ENCODE results near the gene SLC48A1. TPM values are rescaled to one million over a fixed set of nuclear protein-coding genes. Genes with fewer than 3 reads are reported as not detected.

Gene SLC48A1
- total and polyA plus RNA-seq, 12 donors, result 12.6 to 31.9 (median 22.1) TPM

DNA sequence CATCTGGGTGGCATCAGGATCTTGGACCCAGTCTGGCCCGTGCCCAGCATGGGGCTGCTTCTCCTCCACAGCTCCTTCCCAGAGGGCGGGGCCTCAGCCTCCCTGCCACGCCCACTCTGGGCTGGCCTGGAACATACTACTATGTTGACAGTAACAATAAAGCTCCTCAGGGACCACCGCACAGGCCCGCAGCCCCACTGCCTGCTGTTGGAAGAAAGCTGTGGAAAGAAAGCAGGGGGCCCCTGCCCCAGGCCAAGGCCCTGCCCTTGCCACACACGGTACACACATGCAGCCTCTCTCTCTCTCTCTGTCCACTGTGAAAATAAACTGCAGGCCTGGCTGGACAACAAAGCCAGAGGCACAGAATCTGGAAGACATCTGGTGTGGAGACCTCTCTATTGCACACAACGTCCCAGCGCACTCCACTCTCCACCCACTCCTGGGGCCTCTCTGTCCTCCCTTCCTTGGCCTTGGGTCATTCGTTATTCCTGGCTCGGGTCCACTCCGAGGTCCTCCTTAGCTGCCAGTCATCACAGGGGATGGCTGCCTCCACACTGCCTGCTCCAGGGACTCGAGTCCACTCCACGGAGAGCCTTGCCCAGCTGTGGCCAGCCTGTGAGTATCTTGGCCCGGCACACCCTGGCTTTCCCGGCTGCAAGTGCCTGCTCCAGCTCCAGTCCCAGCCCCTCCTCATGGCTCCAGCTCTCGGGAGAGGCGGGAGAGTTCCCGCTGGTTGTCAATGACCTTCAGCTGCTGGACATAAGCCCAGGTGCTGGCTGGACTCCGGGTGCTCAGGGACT lies 36.0 kb upstream of the SLC48A1 start:
- peaks cover 0 to 16% (median 0%) of the 10 kb centered on the region in 9 donors for H3K36me3 ChIP-seq
- H3K4me1 ChIP-seq, result peaks cover 47 to 94% (median 84%) of the 10 kb centered on the region in 9 donors
- DNase-seq (peak; percentile 90 to 91), ATAC-seq (peak; percentile 77 to 89 (median 82))
- H3K9me3 ChIP-seq, result no peaks in the 10 kb centered on the region
- WGBS, 2 donors, result 13% methylated on average over 19 of the region's 19 CpGs
- intact Hi-C loops (cut with DNase I), result loop anchor here in 4 of 10 donors (1.0 to 2.0 kb wide), 5 partner anchors 16 to 20 kb away; no protein-coding TSS in a partner anchor
- peak overlapping the region; percentile 76 to 93 (median 86) for H3K27ac ChIP-seq
- TF ChIP-seq, protein P1, sequence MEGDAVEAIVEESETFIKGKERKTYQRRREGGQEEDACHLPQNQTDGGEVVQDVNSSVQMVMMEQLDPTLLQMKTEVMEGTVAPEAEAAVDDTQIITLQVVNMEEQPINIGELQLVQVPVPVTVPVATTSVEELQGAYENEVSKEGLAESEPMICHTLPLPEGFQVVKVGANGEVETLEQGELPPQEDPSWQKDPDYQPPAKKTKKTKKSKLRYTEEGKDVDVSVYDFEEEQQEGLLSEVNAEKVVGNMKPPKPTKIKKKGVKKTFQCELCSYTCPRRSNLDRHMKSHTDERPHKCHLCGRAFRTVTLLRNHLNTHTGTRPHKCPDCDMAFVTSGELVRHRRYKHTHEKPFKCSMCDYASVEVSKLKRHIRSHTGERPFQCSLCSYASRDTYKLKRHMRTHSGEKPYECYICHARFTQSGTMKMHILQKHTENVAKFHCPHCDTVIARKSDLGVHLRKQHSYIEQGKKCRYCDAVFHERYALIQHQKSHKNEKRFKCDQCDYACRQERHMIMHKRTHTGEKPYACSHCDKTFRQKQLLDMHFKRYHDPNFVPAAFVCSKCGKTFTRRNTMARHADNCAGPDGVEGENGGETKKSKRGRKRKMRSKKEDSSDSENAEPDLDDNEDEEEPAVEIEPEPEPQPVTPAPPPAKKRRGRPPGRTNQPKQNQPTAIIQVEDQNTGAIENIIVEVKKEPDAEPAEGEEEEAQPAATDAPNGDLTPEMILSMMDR (IDR thresholded peaks at IDR 0.05), result no peak
- peak overlapping the region in 5 of 10 donors; percentile 1 to 18 (median 8) for H3K4me3 ChIP-seq
- H3K27me3 ChIP-seq, result no peaks in the 10 kb centered on the region

DNA sequence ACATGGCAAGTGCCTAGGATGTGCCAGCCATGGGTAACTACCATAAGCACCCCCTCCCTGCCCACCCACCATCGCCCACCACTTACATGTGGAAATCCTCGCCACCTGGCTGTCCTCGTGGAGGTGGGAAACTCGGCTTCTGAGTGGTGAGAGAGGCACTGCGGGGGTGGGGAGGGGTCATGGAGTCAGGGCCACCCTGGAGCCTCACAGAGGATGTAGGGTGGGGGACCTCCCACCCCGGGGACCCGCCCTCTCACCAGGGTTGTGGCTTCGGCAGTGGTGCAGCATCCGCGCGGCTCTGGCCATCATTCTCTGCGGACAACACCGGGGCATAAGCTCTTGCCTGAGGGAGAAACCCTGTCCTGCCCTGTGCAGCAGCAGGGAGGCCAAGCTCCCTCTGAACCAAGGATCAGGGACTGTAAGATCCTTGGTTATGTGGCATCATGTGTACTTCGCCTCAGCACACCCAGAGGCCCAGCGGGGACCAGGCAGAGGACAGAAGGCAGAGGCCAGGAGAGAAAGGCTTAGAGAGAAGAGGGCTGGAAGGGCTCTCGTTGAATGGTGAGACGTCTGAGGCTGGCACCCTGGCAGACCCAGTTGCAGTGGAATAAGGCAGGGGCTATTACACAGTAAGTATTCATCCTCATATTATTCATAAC lies 35.0 kb upstream of the SLC48A1 start:
- DNase-seq, result peak in 1 of 2 donors; percentile 40
- WGBS, 2 donors, result 74 to 75% methylated on average over 17 of the region's 17 CpGs
- Histone ChIP-seq H3K4me1 (peaks cover 47 to 93% (median 80%) of the 10 kb centered on the region in 9 donors), H3K9me3 (no peaks in the 10 kb centered on the region), H3K27ac (peak overlapping the region; percentile 76 to 93 (median 86)), H3K36me3 (peaks cover 0 to 16% (median 0%) of the 10 kb centered on the region in 9 donors), H3K4me3 (no peak overlapping the region), H3K27me3 (no peaks in the 10 kb centered on the region)
- ATAC-seq, result no peak
- intact Hi-C loops (cut with DNase I), result loop anchor here in 4 of 10 donors (1.0 to 2.0 kb wide), 5 partner anchors 15 to 21 kb away; no protein-coding TSS in a partner anchor
- TF ChIP-seq, protein P1 (IDR thresholded peaks at IDR 0.05), result no peak

DNA sequence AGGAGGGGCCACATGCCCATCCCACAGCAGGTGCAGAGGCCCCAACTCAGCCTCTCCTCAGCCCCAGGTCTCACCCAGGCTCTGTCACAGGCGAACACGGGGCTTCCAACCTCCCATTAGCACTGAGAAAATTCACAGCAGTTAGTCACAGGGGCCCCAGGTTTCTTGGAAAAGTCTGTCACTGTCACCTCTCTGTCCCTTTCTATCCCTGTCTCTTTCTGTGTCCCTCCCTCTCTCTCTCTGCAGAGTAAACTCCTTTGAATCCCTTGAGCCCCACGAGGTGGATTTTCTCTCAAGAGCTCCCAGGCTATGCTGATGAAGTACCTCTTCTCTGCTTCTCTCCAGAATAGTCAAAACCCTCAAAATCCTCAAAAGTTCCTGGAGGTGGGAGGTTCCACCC lies 33.7 kb upstream of the SLC48A1 start:
- peak overlapping the region in 1 of 10 donors; percentile 15 for H3K4me3 ChIP-seq
- peaks cover 47 to 84% (median 72%) of the 10 kb centered on the region in 9 donors for H3K4me1 ChIP-seq
- peaks cover 0 to 5% (median 0%) of the 10 kb centered on the region in 7 donors for H3K27me3 ChIP-seq
- DNase-seq (no peak), ATAC-seq (no peak)
- H3K9me3 ChIP-seq, result no peaks in the 10 kb centered on the region
- H3K36me3 ChIP-seq, result peaks cover 0 to 16% (median 0%) of the 10 kb centered on the region in 9 donors
- TF ChIP-seq, protein P1 (IDR thresholded peaks at IDR 0.05), result no peak
- 87 to 89% methylated on average over 3 of the region's 3 CpGs for WGBS, 2 donors
- intact Hi-C loops (cut with DNase I), result no loop called here
- peak overlapping the region in 9 of 10 donors; percentile 18 to 88 (median 77) for H3K27ac ChIP-seq

DNA sequence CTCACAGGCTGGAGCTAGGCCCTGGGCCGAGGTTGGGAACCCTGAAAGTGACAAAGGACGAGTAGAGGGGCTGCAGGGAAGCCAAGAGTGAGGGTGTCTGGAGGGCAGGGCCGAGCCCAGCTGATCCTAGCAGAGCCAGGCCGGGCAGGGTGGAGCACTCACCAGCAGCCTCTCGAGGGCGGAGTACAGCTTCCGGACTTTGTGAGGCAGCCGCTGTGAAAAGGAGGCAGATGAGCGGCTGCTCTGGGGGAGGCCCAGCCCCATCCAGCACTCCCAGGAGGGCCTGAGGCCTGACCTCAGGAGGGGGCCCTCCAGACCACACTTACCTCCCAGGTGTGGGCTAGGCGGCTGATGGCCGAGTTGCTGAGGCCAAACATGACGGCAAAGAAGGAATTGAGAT lies 33.1 kb upstream of the SLC48A1 start:
- ATAC-seq (peak; percentile 4 to 60 (median 14)), DNase-seq (peak; percentile 56 to 66)
- H3K27me3 ChIP-seq, result peaks cover 0 to 5% (median 0%) of the 10 kb centered on the region in 7 donors
- peaks cover 44 to 77% (median 65%) of the 10 kb centered on the region in 9 donors for H3K4me1 ChIP-seq
- peak overlapping the region in 1 of 10 donors; percentile 15 for H3K4me3 ChIP-seq
- H3K36me3 ChIP-seq, result peaks cover 0 to 22% (median 0%) of the 10 kb centered on the region in 9 donors
- intact Hi-C loops (cut with DNase I), result loop anchor here in 1 of 10 donors (5.0 kb wide), 1 partner anchor 37 kb away; no protein-coding TSS in a partner anchor
- 65 to 78% methylated on average over 12 of the region's 12 CpGs for WGBS, 2 donors
- peak overlapping the region; percentile 50 to 88 (median 76) for H3K27ac ChIP-seq
- TF ChIP-seq, protein P1 (IDR thresholded peaks at IDR 0.05), result no peak
- no peaks in the 10 kb centered on the region for H3K9me3 ChIP-seq

Measured in heart right ventricle (tissue), 16 donors.